CD4-positive, alpha-beta T cell (primary cell): ENCODE data around the gene JUN. TPM values are rescaled to one million over a fixed set of nuclear protein-coding genes. Genes with fewer than 3 reads are reported as not detected.

Experiments used
- ATAC-seq: fragments of 200-7000 bp; cut with Tn5 transposase; one replicate; pipeline ENCODE4 v1.10.0; 2022; ENCODE audit warnings: mild to moderate bottlenecking; ENCODE audit not compliant: poor library complexity
- CTCF ChIA-PET: fragments of 350-600 bp; sonication (Branson Sonifier 250); formaldehyde crosslinking; loops from one replicate; lab custom pipeline; 2021; ENCODE audit warnings: antibody characterized with exemption, inconsistent platforms; lab: Charles Lee
- POLR2A ChIA-PET: fragments of 350-600 bp; sonication (Branson Sonifier 250); formaldehyde crosslinking; loops from one replicate; lab custom pipeline; 2021; ENCODE audit warnings: antibody characterized with exemption, inconsistent platforms; lab: Charles Lee
- DNase-seq, 14 experiments: peaks; one replicate each; pipeline ENCODE4 v3.0.0-alpha.2; 2013 to 2020; ENCODE audit warnings: mixed read lengths in 2 of 14
- H3K27ac ChIP-seq, 2 donors: one replicate each; pipeline versions ENCODE4 v1.5.1 to v1.7.0; 2013; ENCODE audit warnings: low read length in 2 of 2, low read depth in 1 of 2, mild to moderate bottlenecking in 1 of 2
- H3K27me3 ChIP-seq, 2 experiments: 1 replicate in 1 of 2; 2 replicates in 1 of 2; pipeline versions ENCODE4 v1.6.1 to v1.7.0; 2013; ENCODE audit warnings: low read length in 2 of 2, control low read depth in 1 of 2, mild to moderate bottlenecking in 1 of 2, moderate library complexity in 1 of 2; ENCODE audit not compliant: insufficient read depth in 2 of 2, control insufficient read depth in 1 of 2
- H3K36me3 ChIP-seq: one replicate; pipeline ENCODE4 v1.6.1; 2013; ENCODE audit warnings: low read length, control low read depth; ENCODE audit not compliant: insufficient read depth
- H3K4me1 ChIP-seq: one replicate; pipeline ENCODE4 v1.6.1; 2013; ENCODE audit warnings: low read length, control low read depth; ENCODE audit not compliant: insufficient read depth
- H3K4me3 ChIP-seq: one replicate; pipeline ENCODE4 v1.5.1; 2013; ENCODE audit warnings: mild to moderate bottlenecking, low read length, moderate library complexity
- H3K9me3 ChIP-seq, 2 experiments: 1 replicate in 1 of 2; 2 replicates in 1 of 2; pipeline versions ENCODE4 v1.6.1 to v1.7.0; 2013; ENCODE audit warnings: low read length in 2 of 2, mild to moderate bottlenecking in 2 of 2, control low read depth in 1 of 2, moderate library complexity in 1 of 2; ENCODE audit not compliant: control insufficient read depth in 1 of 2, insufficient read depth in 1 of 2
- H3K27ac Mint-ChIP-seq: one replicate; pipeline ENCODE4 v1.8.0; 2020; ENCODE audit warnings: mixed read lengths
- H3K27me3 Mint-ChIP-seq: one replicate; pipeline ENCODE4 v1.8.0; 2021; ENCODE audit warnings: mixed read lengths
- H3K36me3 Mint-ChIP-seq: one replicate; pipeline ENCODE4 v1.8.0; 2021; ENCODE audit warnings: low read depth, mixed read lengths
- H3K4me1 Mint-ChIP-seq: one replicate; pipeline ENCODE4 v1.8.0; 2021; ENCODE audit warnings: low read depth, mixed read lengths
- H3K4me3 Mint-ChIP-seq: one replicate; pipeline ENCODE4 v1.8.0; 2020; ENCODE audit warnings: mild to moderate bottlenecking, mixed read lengths
- H3K9me3 Mint-ChIP-seq: one replicate; pipeline ENCODE4 v1.8.0; 2020; ENCODE audit warnings: mixed read lengths
- intact Hi-C, 2 experiments: fragments of 100-400 bp; cut with DNase I in 1 of 2; cut with micrococcal nuclease in 1 of 2; formaldehyde crosslinking; loops; one replicate each; pipeline versions ENCODE4 v1.15.1 to v1.9.0; 2023 to 2025; cut with DNase I, micrococcal nuclease
- total RNA-seq, 174 experiments: library from RNA in 2 of 174; stranded (reverse) in 2 of 174; gene quantifications; one replicate each; pipeline ENCODE4 v1.2.3 and lab custom pipeline; 2021 to 2026
- TF ChIP-seq, protein P1 (sequence below): fragments of 200-600 bp; IDR thresholded peaks from one replicate; pipeline ENCODE4 v1.8.0; 2022; ENCODE audit warnings: antibody characterized with exemption, mild to moderate bottlenecking

Gene JUN
- total RNA-seq, 2 experiments from 2014 or later, result 585 to 588 TPM

DNA sequence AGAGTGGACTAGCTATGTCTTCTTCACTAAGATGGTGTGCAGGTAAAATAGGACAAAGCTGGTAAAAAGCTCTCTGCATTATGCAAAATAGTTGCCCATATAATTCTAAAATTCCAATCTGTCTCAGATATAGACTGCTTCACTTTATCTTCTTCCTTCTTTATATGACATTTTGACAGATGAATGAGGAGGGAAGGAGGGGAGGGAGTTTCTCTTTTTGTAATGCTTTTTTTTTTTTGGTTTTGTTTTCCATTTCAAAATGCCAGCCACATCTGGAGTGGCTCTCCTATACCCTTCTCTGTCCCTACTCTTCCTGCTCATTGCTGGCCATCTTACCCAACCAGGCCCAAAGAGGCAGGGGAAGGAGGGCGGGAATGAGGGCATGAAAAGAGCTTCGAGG is 24.2 kb upstream of the JUN start:
- Histone ChIP-seq H3K36me3 (no peaks in the 10 kb centered on the region), H3K4me1 (peaks cover 12% of the 10 kb centered on the region), H3K9me3 (no peaks in the 10 kb centered on the region), H3K27ac (no peak overlapping the region), H3K4me3 (no peak overlapping the region), H3K27me3 (no peaks in the 10 kb centered on the region)
- intact Hi-C loops, result no loop called here
- TF ChIP-seq, protein P1, sequence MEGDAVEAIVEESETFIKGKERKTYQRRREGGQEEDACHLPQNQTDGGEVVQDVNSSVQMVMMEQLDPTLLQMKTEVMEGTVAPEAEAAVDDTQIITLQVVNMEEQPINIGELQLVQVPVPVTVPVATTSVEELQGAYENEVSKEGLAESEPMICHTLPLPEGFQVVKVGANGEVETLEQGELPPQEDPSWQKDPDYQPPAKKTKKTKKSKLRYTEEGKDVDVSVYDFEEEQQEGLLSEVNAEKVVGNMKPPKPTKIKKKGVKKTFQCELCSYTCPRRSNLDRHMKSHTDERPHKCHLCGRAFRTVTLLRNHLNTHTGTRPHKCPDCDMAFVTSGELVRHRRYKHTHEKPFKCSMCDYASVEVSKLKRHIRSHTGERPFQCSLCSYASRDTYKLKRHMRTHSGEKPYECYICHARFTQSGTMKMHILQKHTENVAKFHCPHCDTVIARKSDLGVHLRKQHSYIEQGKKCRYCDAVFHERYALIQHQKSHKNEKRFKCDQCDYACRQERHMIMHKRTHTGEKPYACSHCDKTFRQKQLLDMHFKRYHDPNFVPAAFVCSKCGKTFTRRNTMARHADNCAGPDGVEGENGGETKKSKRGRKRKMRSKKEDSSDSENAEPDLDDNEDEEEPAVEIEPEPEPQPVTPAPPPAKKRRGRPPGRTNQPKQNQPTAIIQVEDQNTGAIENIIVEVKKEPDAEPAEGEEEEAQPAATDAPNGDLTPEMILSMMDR, result no peak
- H3K27ac Mint-ChIP-seq, result peak overlapping the region; percentile 34
- DNase-seq (no peak), ATAC-seq (no peak)
- H3K4me1 Mint-ChIP-seq, result peaks cover 36% of the 10 kb centered on the region
- CTCF ChIA-PET, result interaction anchor here (0.9 to 1.3 kb wide), 2 partner anchors 9 to 10 kb away, joined by 3 read pairs; no protein-coding TSS in a partner anchor
- H3K36me3 Mint-ChIP-seq, result peaks cover 10% of the 10 kb centered on the region
- H3K27me3 Mint-ChIP-seq, result no peaks in the 10 kb centered on the region
- H3K4me3 Mint-ChIP-seq, result no peak overlapping the region
- POLR2A ChIA-PET, result interaction anchor here (0.9 kb wide), 1 partner anchor 9 kb away, joined by 3 read pairs; no protein-coding TSS in a partner anchor
- H3K9me3 Mint-ChIP-seq, result no peaks in the 10 kb centered on the region

DNA sequence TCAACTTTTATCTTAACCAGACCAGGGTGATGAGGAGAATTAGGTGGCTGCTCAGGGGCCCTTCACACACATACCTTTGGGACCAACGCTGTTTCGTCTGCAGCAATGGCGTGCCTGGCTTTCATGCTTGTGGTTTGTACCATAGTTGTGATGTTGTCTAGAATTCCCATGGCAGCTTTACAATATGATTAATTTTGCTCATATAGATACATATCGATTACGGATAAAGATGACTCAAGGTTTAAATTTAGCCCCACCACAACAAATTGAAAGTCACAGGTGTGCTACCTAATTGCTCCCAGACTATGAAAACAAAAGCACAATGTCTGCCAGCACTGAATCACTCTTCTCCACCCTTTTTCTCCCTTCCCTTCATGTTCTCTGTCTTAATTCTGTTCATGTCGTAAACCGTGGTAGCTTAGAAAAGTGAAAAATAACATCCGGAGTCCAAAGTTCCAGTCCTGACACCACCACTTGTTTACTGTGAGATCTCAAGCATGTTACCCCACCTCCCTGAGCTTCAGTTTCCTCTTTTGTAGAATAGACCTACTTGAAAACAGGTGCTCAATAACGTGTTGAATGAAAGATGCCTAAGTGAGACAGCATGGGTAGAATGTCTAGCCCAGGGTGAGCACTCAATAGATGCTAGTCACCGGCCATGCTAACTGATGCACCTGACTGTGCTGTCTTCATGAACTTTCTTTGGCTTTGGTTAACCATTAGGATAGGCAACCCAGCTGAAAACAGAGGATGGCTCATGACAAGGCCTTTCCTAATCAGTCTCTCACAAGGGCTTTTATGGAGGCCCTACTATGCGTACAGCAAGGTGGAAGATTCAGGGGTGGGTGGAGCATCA is 22.1 kb upstream of the JUN start:
- Mint-ChIP-seq H3K27ac (no peak overlapping the region), H3K4me3 (no peak overlapping the region), H3K27me3 (no peaks in the 10 kb centered on the region), H3K9me3 (no peaks in the 10 kb centered on the region), H3K36me3 (peaks cover 10% of the 10 kb centered on the region), H3K4me1 (peaks cover 15% of the 10 kb centered on the region)
- no peaks in the 10 kb centered on the region for H3K27me3 ChIP-seq
- intact Hi-C loops, result no loop called here
- H3K4me3 ChIP-seq, result no peak overlapping the region
- no peaks in the 10 kb centered on the region for H3K9me3 ChIP-seq
- TF ChIP-seq, protein P1, result no peak
- H3K36me3 ChIP-seq, result no peaks in the 10 kb centered on the region
- DNase-seq, result no peak
- no peak for ATAC-seq
- CTCF ChIA-PET, result no interaction called here
- H3K27ac ChIP-seq, result no peak overlapping the region
- POLR2A ChIA-PET, result interaction anchor here (1.0 kb wide), 2 partner anchors 21 to 22 kb away, joined by 3 to 4 read pairs; partner anchors contain the start of gene JUN
- peaks cover 4% of the 10 kb centered on the region for H3K4me1 ChIP-seq

DNA sequence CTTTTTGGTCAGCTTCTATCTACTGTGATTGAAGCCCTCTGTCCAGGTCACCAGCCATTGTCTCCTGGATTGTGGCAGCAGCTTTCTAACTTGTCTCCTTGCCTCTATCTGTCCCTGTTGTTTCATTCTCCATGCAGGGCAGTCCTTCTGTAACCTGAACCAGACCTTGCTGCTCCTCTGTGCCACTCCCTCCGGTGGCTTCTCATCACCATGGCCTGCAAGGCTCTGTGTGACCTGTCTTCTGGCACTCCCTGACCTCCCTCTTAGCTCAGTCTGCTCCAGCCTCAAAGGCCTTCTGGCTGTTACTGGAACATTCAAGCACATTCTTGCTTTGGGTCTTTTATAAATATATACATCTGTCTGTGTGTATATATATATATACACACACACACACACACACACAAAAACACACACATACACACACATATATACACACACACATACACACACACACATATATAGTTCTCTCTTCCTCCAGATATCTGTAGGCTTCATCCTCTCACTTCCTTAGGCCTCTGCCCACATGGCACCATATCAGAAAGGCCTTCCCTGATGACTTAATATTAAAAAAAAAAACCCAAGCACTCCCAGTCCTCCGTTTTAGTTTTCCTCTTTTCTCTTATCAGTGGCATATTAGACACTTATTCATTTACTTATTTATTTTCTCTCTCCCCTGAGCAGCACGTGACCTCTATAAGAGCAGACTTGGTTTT is 21.2 kb upstream of the JUN start:
- H3K27me3 Mint-ChIP-seq, result no peaks in the 10 kb centered on the region
- H3K36me3 Mint-ChIP-seq, result peaks cover 10% of the 10 kb centered on the region
- TF ChIP-seq, protein P1, result no peak
- intact Hi-C loops, result no loop called here
- ChIA-PET CTCF (no interaction called here), POLR2A (no interaction called here)
- no peak for DNase-seq
- Histone ChIP-seq H3K4me3 (no peak overlapping the region), H3K4me1 (peaks cover 4% of the 10 kb centered on the region), H3K27ac (no peak overlapping the region), H3K36me3 (no peaks in the 10 kb centered on the region), H3K27me3 (no peaks in the 10 kb centered on the region), H3K9me3 (no peaks in the 10 kb centered on the region)
- H3K4me3 Mint-ChIP-seq, result no peak overlapping the region
- H3K9me3 Mint-ChIP-seq, result no peaks in the 10 kb centered on the region
- no peak for ATAC-seq
- no peak overlapping the region for H3K27ac Mint-ChIP-seq
- H3K4me1 Mint-ChIP-seq, result peaks cover 12% of the 10 kb centered on the region
